GM19328 (cell line): ENCODE results near the gene NRSN2.
"Not testable (repeated sequence)": the region's sequence is repeated elsewhere in the genome, so short reads cannot be mapped to it uniquely, and the experiment has no call there.

ENCODE experiments used
- ATAC-seq: cut with Tn5 transposase; IDR thresholded peaks from one replicate; pipeline ENCODE4 v1.9.1; 2021; ENCODE audit warnings: mild to moderate bottlenecking, moderate library complexity; ENCODE audit not compliant: unreplicated experiment

Gene NRSN2

DNA sequence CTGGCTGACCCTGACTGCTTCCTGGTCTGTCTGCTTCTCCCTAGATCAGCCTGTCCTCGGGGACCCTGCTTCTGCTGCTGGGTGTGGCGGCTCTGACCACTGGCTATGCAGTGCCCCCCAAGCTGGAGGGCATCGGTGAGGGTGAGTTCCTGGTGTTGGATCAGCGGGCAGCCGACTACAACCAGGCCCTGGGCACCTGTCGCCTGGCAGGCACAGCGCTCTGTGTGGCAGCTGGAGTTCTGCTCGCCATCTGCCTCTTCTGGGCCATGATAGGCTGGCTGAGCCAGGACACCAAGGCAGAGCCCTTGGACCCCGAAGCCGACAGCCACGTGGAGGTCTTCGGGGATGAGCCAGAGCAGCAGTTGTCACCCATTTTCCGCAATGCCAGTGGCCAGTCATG, 6.3 kb downstream of the NRSN2 start:
- ATAC-seq: no peak

DNA sequence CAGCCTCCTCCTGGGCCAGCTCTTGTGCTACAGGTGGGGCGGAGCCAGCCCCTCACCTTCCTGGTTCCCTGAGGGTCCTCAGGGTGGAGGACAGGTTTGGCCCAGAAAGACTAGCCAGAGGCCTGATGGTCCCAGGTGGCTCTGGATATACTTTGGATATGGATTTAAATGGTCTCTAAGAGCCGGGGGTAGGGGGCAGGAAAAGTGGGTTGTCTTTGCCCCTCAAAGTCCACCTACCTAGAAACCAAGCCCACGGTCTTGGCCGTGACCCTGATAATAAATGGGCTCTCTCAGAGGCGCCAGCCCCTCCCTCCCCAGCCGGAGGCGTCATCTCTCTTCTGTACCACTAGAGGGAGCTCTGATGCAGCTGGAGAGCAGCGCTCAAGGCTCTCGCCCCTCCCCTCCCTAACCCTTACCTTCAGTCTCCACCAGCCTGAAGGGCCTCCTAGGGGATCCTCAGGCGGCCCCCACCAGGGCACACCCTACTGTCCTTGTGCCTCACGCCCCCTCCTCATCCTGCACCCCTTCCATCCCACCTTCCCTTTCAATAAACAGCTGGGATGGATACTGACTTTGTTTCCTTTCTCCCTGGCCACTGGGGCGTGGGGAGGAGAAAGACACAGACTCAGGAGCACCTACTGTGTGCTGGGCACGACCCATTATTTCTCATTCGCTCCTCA, 7.5 kb downstream of the NRSN2 start:
- peak; percentile 55 for ATAC-seq

DNA sequence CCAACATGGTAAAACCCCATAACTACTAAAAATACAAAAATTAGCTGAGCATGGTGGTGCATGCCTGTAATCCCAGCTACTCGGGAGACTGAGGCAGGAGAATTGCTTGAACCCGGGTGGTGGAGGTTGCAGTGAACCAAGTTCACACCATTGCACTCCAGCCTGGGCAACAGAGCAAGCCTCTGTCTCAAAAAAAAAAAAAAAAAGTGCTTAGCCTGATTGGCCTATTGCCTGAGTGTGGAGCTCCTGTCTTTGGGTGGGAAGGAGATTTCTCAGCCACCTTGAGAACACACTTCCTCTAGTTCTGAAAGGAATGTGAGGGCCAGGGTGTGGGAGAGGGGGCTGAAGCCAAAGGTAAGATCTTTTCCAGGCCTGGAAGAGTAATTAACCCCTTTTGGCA, 9.2 kb downstream of the NRSN2 start:
- not testable (repeated sequence) for ATAC-seq

DNA sequence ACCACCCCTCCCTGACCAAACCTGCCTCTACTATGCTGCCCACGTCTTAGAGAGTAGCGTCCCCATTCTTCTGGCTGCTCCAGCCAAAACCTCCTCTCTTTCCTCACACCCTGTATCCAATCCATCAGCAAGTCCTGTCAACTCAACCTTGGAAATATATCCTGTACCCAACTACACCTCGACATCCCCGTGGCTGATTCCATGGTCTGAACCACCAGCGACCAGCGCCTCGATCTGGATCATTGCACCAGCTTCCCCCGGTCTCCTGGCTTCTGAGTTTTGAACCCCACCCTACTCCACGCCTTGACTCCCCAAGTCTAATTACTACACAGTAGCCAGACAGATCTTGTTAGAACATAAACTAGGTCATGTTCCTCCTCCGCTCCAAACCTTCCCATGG, 9.8 kb downstream of the NRSN2 start:
- ATAC-seq: no peak

DNA sequence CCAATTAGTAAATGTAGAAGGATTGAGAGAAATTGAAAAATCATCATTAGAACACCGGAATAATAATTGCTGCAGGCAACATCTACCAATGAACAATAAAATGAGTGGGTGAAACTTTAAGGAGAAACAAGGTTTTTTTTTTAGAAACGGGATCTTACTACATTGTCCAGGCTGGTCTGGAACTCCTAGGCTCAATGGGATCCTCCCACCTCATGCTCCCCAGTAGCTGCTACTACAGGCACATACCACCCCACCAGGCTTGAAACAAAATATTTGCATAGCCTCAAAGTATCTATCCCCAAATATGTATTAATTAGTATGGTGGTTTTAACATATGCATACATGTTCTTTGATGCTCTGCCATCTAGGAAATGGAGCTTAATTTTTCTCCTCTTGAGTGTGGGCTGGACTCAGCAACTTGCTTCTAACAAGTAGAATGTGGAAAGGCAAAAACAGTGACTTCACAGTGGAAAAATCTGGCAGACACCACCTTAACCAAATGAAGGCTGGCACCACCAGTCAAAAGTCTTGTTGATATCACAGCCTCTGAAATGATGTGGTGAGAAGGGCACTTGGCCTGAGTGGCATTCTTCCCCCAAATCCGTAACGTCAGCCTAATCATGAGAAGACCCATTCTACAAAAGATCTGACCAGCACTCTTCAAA, 12.1 kb downstream of the NRSN2 start:
- no peak for ATAC-seq

DNA sequence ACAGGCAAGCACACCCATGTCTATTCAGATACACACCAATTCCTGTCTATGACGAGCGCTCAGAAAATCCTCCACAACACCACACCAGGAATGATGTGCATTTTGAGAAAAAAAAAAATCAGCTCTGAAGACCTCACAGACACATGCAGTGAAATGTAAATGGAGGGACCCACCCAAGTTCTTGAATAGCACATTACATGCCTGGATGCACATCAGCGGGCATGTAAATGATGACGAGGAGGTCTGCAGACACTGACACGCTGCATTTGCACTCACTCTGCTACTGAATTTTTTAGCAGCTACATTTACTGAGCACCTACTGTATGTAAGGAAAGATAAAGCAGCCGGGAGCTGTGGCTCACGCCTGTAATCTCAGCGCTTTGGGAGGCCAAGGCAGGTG, 14.7 kb downstream of the NRSN2 start:
- ATAC-seq: no peak

DNA sequence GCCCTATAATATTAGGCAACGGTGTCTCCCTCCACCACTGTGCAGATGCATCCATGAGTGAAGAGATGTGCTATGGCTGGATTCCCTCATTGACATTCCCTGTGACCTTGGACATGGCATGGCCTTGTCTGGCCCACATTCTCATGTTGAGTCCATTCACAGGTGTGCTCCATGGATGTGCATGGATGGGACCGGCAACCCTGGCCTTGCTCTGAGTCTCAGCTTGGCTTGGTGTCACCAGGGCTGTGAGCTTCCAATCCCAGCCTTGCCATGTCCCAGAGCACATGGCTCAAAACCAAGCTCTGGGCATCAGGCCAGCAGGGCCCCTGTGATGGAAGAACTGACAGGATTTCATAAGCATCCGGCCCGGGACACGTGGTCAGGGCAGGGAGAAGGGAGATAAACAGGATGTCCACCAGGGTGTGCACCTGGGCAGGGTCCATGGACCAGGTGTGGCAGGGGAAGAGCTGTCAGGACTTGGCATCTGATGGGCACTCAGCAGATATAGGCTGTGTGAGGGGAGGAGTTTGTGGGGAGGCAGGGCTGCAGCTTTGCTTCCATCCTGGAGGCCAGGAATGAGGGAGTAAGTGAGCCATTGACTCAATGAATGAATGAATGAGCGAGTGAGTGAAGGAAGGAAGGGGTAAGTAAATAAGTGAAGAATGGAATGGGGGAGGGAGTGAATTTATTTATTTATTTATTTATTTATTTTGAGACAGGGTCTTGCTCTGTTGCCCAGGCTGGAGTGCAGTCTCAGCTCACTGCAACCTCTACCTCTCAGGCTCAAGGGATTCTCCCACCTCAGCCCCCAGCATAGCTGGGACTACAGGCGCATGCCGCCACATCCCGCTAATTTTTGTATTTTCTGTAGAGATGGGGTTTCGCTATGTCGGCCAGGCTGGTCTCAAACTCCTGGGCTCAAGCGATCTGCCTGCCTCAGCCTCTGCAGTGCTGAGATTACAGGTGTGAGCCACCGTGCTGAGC, 15.7 kb downstream of the NRSN2 start:
- ATAC-seq: no peak

DNA sequence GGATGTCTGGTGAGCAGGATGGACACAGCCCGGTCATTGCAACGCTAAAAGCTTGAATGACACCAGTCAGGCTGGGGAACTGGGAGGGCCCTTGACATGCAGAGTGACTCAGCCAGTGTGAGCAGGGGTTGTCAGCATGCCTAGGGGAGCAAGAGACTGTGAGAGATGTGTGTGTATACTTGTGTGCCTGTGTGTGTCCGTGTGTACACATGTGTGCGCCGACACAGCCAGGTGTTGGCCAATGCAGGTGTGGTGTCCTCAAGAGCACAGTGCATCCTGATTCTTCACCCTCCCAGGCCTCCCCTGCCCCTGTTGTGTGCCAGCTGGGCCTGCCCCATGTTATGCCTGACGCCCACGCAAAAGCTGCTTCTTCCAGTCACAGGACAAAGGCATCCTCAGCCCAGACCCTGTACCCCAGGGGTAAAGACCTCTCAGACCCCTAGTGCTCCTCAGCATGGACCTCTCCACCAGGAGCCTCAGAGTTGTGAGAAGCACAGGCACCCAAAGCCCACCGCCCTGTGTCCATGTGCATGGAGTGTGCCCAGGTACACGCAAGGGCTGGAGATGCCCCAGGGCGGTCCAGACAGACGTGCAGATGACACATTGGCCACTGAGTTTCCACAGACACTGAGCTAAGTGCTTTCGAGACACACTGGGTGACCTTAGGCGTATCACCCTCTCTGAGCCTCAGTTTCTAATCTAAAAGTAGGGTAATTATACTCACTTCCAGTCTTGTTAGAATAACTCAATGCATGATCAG, 16.6 kb downstream of the NRSN2 start:
- no peak for ATAC-seq

DNA sequence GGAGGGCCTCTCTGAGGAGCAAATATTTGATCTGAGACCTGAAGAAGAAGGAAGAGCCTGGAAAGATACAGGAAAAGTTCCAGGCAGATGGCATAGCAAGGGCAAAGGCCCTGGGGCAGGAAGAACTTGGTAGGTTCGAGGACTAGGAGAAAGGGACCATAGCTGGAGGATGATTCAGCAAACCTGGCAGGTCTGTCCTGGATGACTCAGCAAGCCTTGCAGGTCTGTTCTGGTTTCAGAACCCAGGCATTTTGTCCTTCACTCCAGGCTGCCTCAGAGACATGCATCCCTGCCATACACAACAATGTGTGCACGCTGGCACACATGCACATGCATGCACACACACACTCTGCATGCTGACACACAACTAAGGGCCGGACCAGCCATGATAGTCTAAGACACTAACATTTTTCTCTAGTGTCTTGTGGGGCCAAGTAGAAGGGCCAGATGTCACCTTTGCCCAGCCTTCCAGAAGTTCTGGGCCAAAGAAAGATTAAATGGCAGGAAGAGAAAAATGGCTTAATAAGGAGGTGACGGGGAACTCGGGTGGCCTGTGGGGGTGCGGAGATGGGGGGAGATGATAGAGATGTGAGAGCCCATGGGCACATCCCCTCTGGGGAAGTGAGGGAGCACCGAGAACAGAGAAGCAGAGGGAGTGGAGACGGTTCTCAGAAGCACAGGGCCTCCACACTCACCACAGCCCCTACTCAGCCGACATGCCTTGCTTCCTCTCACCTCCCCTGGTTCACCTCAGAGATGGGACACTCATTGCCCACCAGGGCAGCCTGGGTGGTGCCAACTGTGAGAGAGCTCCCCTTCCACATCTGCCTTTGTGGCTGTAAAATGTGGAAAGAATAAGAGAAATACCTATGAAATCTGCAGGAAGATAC, 18.2 kb downstream of the NRSN2 start:
- no peak for ATAC-seq

DNA sequence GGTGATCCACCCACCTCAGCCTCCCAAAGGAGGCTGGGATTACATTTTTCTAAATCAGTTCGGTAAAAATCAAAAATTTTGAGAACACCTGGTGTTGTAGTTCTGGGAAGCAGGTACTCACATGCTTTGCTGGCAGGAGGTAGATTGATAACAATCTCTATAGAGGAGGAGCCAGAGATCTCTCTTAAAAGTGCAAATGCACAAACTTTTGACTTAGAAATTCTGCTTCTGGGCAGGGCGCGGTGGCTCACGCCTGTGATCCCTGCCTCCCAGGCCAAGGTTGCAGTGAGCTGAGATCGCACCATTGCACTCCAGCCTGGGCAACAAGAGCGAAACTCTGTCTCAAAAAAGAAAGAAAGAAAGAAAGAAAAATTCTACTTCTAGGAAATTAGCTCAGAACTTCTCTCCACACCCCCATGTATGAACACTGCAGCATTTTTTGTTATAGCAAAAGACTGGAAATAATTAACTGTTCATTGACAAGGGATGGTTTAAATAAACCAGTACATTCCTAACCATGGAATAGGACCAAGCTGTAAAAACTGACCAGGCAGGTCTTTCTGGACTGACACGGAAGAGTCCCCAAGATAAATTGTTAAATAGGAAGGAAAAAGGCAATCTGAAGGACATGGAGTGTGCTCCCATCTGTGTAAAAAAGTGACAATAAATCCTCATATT, 19.3 kb downstream of the NRSN2 start:
- no peak for ATAC-seq

DNA sequence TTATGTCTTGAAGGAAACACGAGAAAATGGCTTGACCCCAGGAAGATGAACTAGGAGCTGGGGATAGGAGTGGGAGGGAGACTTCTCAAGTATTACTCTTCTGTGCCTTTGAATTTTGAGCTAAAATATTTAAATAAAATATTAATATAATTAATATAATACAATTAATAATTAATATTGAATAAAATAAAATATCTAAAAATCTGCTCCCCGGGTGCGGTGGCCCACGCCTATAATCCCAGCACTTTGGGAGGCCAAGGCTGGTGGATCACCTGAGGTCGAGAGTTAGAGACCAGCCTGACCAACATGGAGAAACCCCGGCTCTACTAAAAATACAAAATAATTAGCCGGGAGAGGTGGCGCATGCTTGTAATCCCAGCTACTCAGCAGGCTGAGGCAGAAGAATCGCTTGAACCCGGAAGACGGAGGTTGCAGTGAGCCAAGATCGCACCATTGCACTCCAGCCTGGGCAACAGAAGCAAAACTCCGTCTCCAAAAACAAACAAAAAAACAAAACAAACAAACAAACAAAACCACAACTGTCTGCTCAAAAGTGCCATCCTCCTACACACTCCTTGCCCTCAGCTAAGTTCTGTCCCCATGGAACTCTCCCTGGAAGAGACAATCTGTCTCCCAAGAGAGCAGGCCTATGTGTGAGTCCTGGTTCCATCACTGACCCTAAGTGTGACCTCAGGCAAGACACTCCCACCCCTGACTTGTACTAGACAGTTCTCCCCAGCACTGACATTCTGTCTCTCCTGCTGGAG, 20.0 kb downstream of the NRSN2 start:
- ATAC-seq: no peak

DNA sequence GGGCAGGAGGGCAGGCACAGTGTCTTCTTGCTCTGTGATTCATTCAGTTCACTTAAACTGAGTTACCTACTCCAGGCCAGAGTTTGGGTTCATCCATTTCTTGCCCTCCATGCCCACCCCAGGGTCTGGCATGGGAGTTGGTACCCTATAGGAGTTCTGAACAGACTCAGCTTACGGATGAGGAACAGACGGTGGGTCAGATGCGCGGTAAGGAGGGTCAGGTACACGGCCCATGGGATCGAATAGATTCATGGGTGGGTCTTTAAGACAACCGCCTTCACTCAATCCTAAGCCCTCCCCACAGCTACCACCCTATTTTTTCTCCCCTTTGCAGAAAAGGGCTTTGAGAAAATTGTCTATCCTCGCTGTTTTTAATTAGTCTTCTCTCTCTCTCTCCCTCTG, 20.6 kb downstream of the NRSN2 start:
- no peak for ATAC-seq

DNA sequence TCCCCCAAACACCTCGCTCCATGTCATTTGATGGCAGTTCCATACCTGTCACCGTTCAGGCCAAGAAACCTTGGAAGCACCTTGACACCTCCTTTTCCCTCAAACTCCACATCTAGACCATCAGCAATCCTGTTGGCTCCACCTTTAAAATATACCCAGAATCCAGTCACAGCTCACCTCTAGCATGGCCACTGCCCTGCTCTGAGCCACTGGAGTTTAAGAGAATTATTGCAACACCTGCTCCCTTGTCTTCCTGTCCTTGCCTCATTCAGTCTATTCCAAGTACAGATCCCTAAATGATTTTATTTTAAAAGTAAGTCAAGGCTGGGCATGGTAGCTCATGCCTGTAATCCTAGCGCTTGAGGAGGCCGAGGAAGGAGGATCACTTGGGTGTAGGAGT, 22.0 kb downstream of the NRSN2 start:
- ATAC-seq: no peak

DNA sequence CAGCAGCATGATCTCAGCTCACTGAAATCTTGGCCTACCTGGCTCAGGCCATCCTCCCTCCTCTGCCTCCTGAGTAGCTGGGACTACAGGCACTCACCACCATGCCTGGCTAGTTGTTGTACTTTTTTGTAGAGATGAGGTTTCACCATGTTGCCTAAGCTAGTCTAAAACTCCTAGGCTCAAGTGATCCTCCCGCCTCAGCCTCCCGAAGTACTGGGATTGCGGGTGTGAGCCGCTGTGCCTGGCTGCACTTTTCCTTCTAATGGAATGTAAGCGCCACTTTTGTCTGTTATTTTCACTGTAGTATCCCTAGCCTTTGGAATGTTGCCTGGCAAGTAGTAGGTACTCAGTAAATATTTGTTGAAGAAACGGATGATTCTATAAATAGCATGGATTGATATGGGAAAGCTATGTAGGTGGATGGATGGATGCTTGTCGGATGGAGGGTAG, 23.3 kb downstream of the NRSN2 start:
- no peak for ATAC-seq

DNA sequence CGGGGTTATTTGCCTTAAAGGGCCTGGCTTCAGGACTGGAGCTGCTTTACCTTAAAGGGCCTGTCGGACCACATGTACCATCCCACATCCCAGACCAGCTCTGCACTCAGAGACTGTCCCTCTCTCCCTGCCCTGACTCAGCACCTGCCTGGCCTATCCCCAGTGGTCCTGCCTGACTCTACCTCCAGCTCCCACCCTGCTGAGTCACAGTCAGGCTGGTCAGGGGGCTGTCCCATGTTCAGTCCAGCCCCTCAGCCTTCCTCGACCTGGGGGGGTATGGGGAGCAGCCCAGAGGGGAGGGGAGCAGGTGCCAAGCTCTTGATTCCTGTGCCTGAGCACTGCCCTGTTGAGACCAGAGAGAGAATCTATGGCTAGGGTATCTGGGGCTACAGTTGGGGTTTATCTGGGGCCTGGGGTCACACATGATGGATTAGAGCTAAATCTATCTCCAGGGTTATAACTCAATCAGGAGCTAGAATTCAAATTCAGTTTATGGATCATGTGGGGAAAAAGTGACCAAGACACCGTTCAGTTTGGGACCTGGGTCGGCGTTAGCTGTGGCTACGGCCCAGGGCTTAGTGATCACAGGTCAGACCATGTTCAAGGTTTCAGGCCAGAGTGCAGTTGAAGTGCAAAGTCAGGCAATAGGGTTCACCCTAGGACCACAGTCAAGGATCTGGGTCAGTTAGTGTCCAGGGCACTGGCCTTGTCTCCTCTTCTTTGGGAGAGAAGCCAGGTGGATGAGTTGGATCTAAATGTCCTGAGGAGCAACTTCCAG, 24.3 kb downstream of the NRSN2 start:
- no peak for ATAC-seq

DNA sequence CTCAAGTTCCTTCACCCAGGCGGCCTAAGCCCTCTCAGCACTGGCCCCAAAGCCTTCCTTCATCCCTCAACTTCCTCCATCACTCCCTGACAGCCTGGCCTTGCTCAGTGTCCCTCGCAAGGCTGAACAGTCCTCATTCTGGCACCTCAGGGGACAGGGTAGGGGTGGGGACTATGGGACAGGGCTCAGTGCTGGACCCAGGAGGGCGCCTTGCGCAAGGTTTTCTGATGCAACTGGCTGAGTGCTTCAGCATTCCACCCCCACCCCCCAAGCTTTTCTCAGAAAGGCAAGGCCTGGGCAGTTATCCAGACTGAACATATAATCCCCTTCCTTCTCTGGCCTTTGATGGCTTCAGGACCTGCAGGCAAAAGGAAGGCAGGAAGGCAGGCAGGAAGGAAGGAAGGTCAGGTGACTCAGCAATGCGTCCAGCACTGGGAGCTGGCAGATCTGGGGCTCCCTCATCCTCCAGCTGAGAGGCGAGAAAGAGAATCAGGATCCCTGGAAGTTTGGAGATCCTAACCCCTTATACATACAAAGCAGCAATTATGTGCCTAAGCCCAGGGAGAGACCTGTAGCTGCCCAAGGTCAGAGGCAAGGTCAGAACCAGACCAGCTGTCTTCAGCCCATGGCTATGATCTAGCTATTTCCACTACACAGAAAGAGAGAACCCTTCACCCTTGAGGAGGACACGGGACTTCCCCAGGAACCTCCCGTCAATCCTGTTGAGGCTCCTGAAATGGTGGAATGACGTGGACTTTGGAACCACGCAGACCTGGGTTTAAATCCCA, 25.0 kb downstream of the NRSN2 start:
- ATAC-seq: no peak

DNA sequence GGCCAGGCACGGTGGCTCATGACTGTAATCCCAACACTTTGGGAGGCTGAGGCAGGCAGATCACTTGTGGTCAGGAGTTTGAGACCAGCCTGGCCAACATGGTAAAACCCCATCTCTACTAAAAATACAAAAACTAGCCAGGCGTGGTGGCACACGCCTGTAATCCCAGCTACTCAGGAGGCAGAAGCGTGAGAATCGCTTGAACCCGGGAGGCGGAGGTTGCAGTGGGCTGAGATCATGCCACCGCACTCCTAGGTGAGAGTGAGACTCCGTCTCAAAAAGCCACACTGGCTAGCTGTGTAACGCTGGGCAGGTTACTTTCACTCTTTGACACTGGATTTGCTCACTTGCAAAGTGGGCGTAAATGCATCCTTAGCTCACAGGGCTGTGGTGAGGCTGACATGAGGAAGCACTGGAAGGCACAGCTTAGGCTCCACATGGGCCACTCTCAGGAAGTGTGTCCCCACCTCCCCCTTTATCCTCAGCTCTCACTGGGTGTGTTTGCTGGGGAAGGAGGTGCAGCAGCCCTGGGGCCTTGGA, 25.7 kb downstream of the NRSN2 start:
- not testable (repeated sequence) for ATAC-seq
